ENCODE data around the gene MED15.
A peak's percentile ranks its signal among the peaks of the same experiment; 100 is the strongest.
"Not testable (repeated sequence)": the region's sequence is repeated elsewhere in the genome, so short reads cannot be mapped to it uniquely, and the experiment has no call there.

MED15 gene

DNA sequence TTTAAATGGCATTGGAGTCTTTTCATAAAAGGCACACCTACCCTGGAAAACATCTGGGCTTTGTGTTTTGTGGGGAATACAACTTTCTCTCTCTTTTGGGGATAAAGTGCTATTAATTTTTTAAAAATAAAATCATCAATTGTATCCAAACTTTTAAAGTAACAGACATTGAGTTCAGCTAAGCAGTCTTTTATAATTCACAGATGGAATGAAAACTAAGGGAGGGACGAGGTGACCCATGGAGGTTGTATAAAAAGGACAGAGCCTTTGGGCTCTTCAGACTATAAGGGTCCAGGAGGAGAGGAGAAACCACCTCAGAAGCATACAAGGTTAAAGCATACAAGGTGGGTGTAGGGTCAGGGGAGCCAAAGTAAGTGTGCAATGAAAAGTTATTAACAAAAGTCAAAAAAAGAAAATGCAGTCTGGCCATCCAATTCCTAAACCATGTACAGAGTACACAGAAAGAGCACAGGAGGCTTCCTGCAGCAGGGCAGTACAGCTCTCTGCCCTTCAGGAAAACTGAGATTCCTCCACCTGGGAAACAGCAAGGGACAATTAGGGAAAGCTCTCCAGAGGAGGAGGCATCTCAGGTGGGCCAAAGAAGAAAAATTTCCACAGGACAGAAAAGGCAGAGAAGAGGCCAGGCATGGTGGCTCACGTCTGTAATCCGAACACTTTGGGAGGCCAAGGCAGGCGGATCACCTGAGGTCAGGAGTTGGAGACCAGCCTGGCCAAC is 22.3 kb upstream of the MED15 start:
- DNase-seq (ENCODE audit: low spot score) = no peak

DNA sequence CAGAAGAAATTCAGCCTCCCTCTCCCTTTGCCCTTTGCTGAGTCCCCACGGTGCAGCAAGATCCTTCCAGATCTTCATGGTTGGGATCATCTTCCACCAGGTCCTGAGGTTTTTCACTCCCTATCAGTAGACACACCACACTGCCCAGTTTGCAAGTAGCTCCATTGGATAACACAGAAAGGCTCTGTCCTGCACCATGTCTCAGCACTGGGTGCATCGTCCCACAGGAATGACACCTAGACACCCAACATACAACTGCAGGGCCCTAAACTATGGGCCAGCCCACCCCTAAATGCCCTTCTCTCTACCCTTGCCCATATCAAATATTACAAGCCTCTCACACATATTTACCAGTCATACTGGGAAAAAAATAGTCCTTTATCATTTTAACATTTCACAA is 21.2 kb upstream of the MED15 start:
- peak; percentile 44 for DNase-seq (ENCODE audit: low spot score)

DNA sequence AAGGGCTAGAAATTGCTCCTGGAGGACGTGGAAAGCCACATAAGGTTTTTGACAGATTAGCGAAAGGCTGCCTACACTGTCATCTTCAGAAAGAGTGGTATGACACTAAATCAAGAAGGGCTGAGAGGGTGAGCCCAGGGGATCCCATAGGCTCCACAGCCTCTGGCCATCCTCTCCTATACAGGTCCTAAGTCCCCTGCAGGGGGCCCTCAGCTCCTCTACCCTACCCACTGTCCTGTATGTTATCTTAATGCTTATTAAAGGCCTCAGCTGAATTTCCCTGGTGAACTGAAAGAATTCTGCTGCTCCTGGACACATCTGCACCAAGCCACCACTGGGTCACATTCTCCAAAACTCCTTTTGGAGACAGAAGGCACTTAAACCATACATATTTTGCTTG is 19.7 kb upstream of the MED15 start:
- no peak for DNase-seq (ENCODE audit: low spot score)

DNA sequence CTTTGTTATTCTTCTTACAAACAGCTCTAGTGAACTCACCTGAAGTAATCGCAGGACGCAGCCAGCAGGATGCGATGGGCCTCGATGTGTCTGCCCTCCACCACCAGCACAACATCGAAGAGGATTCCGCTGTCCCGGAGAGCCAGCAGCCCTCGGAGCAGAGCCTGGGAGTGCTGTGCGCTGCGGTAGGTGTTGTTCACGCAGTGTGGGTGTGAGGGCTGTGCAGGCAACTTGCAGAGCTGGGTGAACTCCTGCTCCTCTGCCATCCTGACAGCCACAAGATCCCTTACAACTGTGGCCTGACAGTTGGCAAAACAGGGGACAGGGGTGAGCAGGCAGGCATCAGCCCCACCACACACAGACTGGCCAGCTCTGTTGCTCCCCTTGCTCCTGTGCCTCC is 18.5 kb upstream of the MED15 start:
- no peak for DNase-seq (ENCODE audit: low spot score)

DNA sequence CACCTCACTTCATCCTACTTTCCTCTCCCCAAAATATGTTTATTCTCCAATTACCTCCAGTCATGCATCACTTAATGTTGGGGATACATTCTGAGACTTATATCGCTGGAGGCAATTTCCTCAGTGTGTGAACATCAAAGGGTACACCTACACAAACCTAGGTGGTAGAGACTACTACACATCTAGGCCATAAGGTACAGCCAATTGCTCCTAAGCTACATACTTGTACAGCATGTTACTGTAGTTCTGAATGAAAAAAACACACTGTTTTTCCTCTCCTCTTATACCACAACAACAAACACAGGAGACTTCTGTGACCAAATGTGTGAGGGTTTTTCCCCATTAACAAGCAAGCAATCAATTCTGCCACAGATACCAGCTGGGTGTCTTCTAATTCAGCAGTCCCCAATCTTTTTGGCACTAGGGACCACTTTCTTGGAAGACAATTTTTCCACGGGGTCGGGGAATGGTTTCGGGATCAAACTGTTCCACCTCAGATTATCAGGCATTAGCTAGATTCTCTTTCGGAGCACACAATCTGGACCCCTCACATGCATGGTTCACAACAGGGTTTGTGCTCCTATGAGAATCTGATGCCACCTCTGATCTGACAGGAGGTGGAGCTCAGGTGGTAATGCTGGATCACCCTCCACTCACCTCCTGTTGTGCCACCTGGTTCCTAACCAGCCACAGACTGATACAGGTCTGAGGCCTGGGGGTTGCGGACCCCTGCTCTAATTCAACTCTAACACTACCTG is 17.0 kb upstream of the MED15 start:
- DNase-seq (ENCODE audit: low spot score) = no peak

DNA sequence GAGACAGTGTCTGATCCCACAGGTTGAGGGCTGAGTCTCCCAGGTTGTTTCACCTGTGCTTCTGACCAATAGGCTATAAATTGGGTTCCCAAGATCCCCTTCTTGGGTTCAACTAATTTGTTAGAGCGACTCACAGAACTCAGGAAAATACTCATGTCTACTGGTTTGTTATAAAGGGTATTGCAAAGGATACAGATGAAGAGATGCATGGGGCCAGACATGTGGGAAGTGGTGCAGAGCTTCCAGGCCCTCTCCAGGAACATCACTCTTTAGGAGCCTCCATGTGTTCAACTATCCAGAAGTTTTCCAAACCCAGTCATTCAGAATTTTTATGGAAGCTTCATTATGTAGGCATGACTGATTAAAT is 16.5 kb upstream of the MED15 start:
- no peak for DNase-seq (ENCODE audit: low spot score)

DNA sequence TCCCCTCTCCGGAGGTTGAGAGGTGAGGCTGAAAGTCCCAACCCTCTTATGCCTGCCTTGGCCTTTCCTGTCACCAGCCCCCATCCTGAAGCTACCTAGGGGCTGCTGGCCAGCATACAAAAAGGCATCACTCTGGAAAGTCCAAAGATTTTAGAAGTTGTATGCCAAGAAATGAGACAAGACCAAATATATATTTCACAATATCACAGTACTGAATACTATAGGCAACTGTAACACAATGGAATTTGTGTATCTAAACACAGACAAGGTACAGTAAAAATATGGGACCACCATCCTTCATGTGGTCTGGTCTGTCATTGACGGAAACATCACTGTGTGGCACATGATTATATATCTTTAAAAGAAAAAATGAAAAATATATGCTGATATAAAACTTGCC is 16.1 kb upstream of the MED15 start:
- DNase-seq (ENCODE audit: low spot score) = no peak

DNA sequence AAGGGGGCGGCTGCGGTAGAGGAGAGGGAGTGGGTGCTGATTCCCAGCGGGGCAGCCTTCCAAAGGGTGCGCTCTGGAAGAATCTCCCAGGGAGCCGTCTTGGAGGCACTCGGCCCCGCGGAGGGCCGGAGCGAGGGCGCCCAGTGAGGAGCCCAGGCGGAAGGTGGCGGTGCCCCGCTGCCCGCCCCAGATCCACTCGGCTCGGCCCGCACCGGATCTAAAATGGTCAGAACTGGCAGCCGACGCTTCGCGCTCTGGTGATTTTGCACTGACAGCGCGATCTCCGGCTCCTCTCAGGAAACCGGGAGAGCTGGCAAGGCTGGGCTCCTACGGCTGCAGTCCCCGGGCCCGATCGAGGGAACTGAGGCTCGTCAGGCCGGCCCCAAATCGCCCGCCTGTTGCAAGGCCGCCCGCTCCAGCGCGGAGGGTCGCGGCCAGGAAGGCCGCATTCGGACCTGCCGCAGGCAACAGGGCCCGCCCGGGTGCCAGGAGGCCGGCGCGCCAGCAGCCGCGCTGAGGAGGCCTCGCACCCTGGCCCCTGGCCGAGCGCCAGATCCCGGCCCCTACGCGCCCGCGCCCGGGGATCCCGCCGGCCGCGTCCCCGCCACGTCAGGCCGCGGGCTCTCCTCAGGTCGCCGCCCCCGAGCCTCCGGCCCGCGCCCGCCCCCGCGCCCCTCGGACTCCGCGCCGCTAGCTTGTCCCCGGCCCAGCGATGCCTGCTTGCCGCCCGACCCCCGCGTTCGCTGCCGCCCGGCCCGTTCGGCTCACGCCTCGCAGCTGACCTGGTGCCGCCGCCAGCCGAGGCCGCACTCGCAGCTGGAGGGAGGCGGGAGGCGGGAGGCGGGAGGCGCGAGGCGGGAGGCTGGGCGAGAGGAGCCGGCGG is 12.2 kb upstream of the MED15 start, which contains the start of gene KLHL22:
KLHL22 (minus strand) TSS at position 818 of the 883 bp plus-strand sequence. CDS start 6,584 bp downstream, outside the sequence.
- peak; percentile 41 for DNase-seq (ENCODE audit: low spot score)

DNA sequence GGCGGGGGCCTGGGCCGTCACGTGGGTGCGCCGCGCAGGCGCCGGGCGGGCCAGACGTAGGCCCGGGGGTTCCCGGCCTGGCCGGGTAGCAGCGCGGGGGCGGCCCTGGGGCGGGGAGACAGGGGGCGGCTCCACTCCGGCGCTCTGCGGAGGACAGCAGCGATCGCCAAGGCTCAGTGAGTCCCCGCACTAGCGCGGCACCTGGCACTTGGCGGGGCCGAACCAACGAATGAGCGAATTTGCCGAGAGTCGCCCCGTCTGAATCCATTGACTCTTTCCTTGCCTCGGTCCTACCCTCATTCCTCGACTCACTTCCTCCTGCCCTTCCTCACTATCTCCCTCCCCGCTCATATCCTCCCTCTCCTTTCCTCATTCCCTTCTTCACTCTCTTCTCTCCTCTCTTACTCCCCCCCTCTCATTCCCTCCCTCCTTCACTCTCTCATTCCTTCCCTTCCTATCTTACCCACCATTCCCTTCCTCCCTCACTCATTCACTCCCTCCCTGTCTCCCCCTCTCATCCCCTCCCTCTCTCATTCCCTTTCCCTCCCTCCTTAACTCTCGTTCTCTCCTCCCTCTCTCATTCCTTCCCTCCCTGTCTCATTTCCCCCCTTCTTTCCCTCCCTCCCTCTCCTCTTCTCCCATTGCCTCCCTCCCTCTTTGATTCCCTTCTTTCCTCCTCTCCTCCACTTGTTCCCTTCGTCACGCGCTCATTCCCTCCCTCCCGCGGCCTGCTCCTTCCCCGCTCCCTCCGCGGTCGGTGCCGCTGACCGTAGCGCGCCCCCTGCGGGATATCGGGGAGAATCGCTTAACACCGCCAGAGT is 11.3 kb upstream of the MED15 start:
- DNase-seq (ENCODE audit: low spot score) = peak; percentile 98

DNA sequence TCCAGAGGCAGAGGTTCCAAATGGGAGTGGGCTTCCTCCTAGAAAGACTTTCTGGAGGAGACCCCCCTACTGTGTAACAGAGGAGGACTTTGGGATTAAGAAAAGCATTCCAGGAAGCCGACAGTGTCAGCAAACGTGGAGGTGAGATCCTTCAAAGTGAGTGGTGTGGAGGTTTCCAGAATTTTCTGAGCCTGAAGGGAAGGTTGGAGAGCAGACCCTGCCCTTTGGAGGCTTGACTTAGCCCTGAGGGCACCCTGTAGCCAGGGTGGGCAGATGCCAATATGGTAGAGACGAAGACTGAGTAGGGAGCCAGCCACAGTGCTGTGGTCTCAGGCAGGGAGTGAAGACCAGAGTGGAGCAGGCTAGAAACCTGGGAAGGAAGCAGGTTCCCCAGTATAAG is 10.0 kb upstream of the MED15 start:
- no peak for DNase-seq (ENCODE audit: low spot score)

DNA sequence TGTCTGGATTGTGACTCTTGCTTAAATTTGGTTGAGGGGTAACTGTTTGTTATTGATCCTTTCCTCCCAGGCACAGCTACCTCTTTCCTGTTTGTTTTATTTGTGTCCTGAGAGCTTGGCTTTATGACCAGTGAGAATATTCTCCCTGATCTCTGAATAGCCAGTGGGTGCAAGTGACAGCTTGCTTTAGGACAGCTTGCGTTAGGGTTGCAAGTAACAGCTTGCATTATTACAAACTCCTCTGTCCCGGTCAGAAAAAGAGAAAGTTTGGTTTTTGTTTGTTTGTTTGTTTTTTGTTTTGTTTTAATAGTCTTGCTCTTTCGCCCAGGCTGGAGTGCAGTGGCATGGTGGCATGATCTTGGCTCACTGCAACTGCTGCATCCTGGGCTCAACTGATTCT is 8.5 kb upstream of the MED15 start:
- DNase-seq (ENCODE audit: low spot score) = no peak

DNA sequence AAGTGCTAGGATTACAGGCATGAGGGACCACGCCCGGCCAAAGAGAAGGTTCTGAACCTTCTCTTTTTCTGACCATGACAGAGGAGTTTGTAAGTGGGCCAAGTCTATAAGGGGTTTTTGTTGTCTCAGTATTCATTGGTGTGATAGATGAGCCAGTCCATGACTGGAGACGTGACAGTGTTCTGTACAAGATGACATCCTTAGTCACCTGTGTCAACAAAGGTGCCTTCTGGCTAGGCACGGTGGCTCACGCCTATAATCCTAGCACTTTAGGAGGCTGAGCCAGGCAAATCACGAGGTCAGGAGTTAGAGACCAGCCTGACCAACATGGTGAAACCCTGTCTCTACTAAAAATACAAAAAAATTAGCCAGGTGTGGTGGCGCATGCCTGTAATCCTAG is 7.6 kb upstream of the MED15 start:
- no peak for DNase-seq (ENCODE audit: low spot score)

DNA sequence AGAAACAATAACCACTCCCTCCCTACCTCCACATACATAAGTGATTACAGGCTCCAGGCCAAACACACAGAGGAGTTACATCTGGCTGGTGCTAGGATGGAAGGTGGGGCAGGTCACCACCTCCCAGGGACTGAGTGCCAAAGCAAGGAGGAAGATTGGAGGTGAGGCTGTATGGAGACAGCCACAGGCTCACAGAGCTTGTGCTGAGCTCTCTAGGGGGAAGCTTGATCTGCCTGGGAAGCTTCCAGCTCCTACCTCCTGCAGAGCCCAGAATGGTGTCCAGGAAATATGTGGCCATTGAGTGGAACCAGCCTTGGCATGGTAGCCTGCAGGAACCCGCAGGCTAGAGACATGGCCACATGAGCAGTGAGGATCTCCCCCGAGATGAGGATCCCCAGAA is 3.6 kb upstream of the MED15 start:
- no peak for DNase-seq (ENCODE audit: low spot score)

DNA sequence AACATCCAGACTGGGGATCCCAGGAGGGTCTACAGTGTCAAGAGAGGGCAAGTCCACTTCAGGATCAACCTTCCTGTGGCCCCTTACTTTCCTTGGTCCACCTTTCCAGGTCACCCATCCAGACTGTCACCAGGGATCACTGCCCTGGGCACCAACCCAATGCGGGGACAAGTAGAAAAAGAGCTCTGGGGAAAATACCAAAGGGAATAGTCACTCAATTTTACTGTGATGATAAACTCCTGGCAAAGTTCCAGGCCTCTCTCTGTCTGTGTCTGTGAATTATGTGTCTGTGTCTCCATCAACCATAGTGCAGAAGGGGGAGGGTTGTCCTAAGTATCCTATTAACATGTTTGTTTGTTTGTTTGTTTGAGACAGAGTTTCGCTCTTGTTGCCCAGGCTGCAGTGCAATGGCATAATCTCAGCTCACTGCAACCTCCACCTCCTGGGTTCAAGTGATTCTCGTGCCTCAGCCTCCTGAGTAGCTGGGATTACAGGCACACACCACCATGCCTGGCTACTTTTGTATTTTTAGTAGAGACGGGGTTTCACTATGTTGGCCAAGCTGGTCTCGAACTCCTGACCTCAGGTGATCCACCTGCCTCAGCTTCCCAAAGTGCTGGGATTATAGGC is 3.0 kb upstream of the MED15 start:
- DNase-seq (ENCODE audit: low spot score) = peak; percentile 47

DNA sequence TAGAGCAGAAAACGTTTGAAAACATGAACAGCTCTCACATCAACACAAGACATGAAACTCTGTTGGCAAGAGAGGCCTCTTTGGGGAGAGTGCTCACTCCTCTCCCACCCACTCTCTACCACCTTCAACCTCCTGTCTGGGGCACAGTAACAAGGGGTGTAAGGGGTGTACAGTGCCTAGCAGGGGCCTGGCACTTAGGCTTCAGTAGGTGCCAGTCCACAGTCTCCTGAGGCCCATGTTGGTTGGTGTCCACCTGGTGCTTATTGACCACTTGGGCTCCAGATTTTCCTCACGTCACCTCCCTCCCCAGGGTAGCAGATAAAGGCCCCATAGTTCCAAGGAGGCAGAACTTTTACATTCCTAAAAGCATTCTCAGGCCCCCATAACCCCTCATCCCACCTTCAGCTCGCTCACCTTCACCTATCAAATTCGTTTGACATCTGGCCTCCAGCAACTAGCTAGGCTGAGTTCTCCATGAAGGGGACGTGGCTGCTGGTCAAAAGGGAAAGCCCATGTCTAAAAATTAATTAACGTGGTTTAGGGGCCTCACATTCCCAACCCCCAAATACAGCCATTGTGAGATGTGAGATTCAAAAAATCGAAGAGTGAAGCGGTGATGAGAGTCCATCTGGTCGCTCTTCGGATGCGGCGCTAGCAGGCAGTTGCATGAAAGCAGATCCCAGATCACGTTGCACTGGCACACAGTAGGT is 712 bp upstream of the MED15 start:
- no peak for DNase-seq (ENCODE audit: low spot score)

DNA sequence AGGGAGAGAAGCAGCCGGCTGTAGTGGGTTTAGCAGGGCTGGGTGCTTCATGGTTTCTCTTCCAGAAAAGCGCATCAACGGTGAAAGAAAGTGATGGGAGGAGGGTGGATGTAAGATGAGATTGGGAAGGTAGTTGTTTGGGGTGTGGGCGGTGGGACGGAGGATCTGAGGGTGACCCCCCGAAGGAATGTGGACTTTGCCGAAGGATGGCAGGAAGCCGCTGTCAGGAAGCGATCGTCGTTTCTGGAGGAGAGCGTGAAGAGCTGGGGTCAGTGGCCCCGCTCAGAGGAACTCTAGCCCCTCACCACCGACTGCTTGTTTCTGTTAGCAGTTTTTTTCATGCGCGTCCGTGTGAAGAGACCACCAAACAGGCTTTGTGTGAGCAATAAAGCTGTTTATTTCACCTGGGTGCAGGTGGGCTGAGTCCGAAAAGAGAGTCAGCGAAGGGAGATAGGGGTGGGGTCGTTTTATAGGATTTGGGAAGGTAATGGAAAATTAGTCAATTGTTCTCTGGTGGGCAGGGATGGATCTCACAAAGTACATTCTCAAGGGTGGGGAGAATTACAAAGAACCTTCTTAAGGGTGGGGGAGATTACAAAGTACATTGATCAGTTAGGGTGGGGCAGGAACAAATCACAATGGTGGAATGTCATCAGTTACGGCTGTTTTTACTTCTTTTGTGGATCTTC is 801 bp downstream of the MED15 start:
- DNase-seq (ENCODE audit: low spot score) = not testable (repeated sequence)

DNA sequence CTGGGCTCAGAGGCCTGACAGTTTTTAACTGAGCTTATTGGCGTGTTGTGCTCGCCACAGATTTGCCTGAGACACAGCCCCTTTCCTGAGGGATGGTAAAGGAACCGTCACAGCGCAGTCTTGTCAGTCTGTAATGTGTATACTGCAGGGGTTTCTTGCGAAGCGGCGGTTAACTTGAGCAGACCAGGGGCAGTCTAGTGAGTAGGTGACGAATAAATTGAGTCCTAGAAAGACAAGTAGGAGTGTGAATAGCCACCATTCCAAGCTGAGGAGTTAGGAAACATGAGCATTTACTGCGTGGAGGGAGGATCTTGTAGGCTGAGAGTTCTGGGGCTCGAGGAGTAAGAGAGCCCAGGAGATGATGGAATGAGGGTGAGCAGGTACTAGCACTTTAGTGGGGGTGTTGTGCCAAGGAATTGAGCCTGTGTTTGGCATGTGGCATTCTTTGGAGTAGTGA is 1.4 kb downstream of the MED15 start:
- DNase-seq (ENCODE audit: low spot score) = no peak

DNA sequence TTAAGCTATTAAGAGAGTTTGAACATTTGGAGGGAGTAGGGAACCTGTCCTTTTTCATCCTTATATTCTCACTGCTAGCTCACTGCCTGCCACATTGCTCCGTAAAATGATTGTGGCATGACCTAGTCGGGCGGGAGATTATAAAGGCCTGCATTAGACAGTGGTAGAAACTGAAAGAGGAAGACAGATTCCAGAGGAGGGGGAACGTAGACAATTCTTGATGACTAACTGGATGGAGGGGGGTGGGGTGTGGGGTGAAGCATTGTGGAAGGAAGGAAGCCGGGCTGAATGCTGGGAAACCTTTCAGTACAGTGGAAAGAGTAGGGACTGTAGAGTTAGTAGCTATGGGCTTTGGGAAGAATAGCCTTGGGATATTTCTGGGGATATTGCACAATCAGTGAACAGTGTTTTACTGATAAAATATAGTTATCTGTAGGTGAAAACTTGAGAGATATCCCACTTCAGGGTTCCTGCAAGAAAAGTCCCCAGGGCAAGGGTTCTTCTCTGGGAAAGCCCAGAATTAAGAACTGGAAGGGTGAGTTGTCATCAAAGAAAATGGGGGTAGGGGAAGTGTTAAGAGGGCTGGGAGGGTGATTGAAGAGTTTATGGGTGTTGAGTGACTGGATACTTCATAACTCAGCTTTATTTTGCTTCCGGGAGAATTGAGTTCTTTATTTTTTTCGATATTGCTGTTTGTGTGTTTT is 2.1 kb downstream of the MED15 start:
- DNase-seq (ENCODE audit: low spot score) = peak; percentile 84
